HUES6 (cell line): Measurements from ENCODE around the gene STK32C.

ENCODE experiments used
- H3K27ac ChIP-seq: 2 replicates; pipeline ENCODE4 v1.7.0; 2013; ENCODE audit warnings: low read depth, mild to moderate bottlenecking, low read length, inconsistent platforms
- H3K27me3 ChIP-seq: 2 replicates; pipeline ENCODE4 v1.6.1; 2013; ENCODE audit warnings: low read length; ENCODE audit not compliant: control insufficient read depth, insufficient read depth
- H3K36me3 ChIP-seq: 2 replicates; pipeline ENCODE4 v1.6.1; 2013; ENCODE audit warnings: low read length; ENCODE audit not compliant: control insufficient read depth, insufficient read depth
- H3K4me1 ChIP-seq: 2 replicates; pipeline ENCODE4 v1.6.1; 2013; ENCODE audit warnings: low read length; ENCODE audit not compliant: control insufficient read depth, insufficient read depth
- H3K4me3 ChIP-seq: 2 replicates; pipeline ENCODE4 v1.5.1; 2013; ENCODE audit warnings: low read depth, low read length
- H3K9ac ChIP-seq: one replicate; pipeline ENCODE4 v1.6.1; 2013; ENCODE audit warnings: mild to moderate bottlenecking, low read length
- H3K9me3 ChIP-seq: 2 replicates; pipeline ENCODE4 v1.6.1; 2013; ENCODE audit warnings: low read depth, low read length; ENCODE audit not compliant: control insufficient read depth, insufficient read depth

The STK32C gene

DNA sequence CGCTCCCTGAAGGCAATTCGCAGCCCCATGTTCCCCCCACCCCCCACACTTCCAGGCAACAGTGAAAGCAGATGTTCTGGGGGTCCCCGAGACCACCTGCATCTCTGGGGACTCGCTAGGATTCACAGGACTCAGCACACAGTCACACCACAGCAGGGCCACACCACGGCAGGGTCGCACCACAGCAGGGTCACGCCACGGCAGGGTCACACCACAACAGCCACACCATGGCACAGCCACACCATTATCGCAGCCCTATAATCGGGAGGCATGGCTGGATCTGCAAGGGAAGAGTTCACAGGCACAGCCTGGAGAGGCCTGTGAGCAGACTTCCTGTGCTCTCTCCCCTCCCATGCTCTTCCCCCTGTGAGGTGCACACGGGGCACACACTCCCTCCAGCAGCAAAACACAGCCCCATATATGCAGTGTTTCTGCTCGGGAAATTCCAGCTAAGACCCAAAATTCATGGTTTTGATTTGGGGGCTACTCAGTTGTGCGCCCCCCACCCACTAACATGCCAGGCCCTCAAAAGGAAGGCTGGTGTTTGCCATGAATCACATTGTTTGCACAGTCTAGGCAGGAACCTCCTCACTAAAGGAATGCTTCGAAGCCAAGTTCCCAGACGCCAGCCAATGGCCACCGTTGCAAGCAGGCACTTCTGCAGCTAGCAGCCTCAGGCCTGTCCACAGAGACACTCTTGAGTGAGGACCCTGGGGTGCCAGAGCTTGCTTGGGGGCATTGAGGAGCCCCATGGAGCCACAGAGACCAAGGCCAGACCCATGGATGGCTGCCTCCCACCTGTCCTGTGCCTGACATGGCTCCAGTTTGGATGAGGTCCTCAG is 128.0 kb downstream of the STK32C start:
- no peak overlapping the region for H3K4me3 ChIP-seq

DNA sequence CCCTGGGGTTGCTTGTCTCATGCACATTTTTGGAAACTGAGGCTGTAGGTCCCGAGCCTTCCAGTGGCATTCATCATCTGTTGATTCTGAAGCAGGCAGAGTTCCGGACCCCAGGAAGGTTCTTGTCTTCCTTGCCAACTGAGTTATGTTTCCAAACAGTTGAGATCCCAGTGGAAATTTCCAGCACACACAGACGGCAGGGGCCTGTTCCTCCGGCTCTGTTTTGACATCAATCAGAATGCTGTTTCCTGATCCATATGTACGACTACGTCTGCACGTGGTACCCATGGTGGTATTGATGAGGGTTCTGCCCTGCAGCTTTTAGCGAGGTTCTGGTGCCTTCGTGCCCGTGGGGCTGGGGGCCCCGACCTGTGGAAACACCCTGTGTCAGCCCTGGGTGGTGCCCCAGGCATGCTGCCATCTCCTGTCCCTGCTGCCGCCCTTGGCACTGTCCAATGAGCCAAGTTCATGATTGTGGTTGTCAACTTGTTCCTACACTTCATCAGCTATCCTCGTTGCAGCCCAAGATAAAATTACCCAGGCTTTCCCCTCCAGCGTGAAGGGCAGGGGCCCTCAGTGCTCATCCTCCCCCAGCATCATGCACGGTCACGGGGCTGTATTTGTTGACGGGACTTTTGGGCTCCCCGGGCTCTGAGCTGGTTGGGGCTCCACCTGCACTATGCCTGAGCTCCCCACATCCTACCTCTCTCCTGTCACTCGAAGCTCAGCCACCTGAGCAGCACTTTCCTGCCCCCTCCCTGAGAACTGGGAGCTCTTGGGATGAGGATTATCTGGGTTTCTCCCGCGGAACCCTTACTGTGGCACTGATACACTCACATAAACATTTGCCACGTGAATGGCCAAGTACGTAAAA is 128.8 kb downstream of the STK32C start:
- Histone ChIP-seq H3K27ac (no peak overlapping the region), H3K9me3 (no peaks in the 10 kb centered on the region), H3K4me1 (peaks cover 7% of the 10 kb centered on the region)

More for the DNA sequence above, 128.0 kb downstream of the STK32C start:
- H3K27ac ChIP-seq = no peak overlapping the region
- H3K9ac ChIP-seq = no peak overlapping the region
- H3K27me3 ChIP-seq = peaks cover 82% of the 10 kb centered on the region
- H3K9me3 ChIP-seq = no peaks in the 10 kb centered on the region
- peaks cover 7% of the 10 kb centered on the region for H3K4me1 ChIP-seq
- H3K36me3 ChIP-seq = no peaks in the 10 kb centered on the region

DNA sequence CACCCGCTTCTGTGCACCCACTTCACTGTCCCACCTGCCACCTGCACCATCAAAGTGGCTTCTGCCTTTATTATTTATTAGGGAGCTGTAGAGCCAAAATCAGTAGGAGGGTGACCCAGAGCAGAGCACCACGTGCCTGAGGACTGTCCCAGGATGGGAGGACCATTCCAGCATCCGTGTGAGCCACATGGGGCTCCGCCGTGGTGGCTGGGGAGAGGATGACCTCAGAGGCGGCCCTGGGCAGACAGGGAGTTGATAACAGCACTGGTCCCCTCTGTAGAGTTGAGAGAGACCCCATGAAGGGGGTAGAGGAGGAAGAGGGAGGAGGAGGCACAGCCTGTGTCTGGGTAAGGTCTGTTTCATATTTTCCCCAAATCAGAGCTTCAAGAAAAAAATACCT is 129.7 kb downstream of the STK32C start:
- H3K4me3 ChIP-seq = no peak overlapping the region
- H3K27me3 ChIP-seq = peaks cover 65% of the 10 kb centered on the region
- H3K9ac ChIP-seq = no peak overlapping the region
- 0 out of 2 replicates have a peak, but pooled peaks cover 3% of the 10 kb centered on the region for H3K9me3 ChIP-seq
- H3K4me1 ChIP-seq = peaks cover 7% of the 10 kb centered on the region
- H3K27ac ChIP-seq = no peak overlapping the region
- no peaks in the 10 kb centered on the region for H3K36me3 ChIP-seq

More for the DNA sequence above, 128.8 kb downstream of the STK32C start:
- Histone ChIP-seq H3K27me3 (peaks cover 74% of the 10 kb centered on the region), H3K4me3 (no peak overlapping the region), H3K36me3 (no peaks in the 10 kb centered on the region), H3K9ac (no peak overlapping the region)

DNA sequence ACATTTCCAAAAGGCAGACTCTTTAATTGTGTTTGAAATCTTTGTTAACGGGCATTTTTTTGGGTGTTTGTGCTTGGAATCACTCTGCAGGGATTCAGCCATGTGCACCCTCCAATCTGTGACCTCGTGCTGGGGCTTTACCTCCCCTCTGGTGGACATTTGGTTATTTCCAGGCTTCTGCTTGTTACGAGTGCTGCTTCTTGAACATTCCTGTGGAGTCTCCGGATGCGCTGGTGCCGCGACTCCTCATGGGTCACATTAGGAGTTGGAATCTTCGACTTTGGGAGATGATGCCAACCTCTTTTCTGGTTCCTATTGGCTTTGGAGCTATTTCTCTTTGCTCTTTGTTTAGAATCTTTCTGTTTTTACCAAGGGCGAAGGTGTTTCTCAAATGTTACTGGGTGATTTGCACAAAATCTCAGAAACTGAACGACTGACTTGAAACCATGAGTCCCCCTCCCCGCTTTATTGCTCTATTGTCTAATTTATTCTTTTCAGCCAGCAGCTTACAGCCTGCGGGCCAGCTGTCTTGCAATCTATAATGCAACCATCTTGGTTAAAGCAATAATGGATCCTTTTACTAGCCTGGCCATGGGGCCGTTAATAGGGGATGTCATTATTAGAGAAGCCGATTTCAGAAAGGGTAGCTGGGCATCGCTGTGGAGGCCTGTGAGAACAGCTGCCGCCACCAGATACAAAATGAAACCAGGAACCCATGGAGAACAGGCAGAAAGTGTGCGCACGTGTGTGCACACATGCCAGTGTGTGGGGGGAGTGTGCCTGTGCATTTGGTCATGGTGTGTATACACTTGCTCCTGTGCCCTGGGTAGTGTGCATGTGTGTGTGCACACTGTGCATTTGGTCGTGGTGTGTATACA is 130.9 kb downstream of the STK32C start:
- H3K36me3 ChIP-seq = no peaks in the 10 kb centered on the region
- H3K4me3 ChIP-seq = no peak overlapping the region

DNA sequence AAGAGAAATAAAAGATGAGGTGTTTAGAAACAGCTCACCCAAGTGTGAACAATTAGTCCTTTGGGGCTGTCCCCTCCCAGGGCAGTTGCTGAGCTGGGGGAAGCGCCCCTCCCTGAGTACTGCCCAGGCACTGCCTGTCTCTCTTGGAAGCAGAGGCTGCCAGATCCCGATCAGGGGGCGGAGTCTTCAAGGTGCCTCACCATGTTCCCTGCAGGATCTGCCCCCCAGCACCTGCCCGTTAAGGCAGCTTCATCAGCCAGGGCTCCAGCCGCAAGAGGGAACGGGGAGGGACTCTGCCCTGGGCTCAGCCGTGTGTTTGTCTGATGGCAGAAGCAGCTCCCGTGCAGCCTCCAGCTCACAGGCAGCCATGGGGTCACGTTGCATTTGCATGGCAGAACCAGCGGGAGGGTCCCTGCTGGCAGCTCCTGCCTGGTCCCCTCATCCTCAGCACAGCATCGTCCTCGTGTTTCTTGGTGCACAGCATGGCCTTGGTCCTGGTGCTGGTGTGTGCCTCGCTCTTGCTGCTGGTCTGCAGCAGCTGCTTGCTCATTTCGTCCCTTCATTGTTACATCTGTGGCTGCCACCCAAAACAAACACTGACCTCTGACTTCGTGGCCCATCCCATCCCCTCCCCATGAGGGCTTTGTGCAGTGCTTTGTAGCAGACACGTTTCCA is 131.7 kb downstream of the STK32C start:
- Histone ChIP-seq H3K4me1 (peaks cover 7% of the 10 kb centered on the region), H3K9ac (no peak overlapping the region), H3K9me3 (0 out of 2 replicates have a peak, but pooled peaks cover 3% of the 10 kb centered on the region), H3K36me3 (no peaks in the 10 kb centered on the region), H3K27me3 (peaks cover 52% of the 10 kb centered on the region), H3K27ac (no peak overlapping the region), H3K4me3 (peak overlapping the region; percentile 6; the same call in 1 of the 2 replicates)

More for the DNA sequence above, 130.9 kb downstream of the STK32C start:
- Histone ChIP-seq H3K4me1 (peaks cover 7% of the 10 kb centered on the region), H3K9me3 (0 out of 2 replicates have a peak, but pooled peaks cover 3% of the 10 kb centered on the region), H3K27me3 (peaks cover 56% of the 10 kb centered on the region), H3K9ac (no peak overlapping the region), H3K27ac (no peak overlapping the region)

DNA sequence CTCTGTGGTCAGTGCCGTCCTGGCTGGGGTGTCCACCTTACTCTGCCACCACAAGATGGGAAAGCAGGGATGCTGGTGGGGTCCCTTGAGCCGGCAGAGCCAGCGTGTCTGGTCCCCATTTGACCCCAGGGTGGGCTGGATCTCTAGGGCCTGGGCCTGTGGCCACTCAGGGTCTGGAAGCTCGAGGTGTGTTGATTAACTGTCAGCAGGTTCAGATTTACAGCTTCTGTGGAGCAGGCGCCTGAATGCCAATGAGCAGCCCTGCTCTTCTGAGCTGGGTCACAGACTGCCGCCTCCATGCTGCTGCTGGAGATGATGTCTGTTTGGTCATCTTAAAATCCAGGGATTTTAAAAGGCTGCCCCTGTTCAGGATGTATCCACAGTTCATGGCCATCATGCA is 132.3 kb downstream of the STK32C start:
- H3K27me3 ChIP-seq = peaks cover 48% of the 10 kb centered on the region
- no peak overlapping the region for H3K9ac ChIP-seq
- no peak overlapping the region for H3K4me3 ChIP-seq
- peaks cover 7% of the 10 kb centered on the region for H3K4me1 ChIP-seq
- 0 out of 2 replicates have a peak, but pooled peaks cover 3% of the 10 kb centered on the region for H3K9me3 ChIP-seq
- H3K27ac ChIP-seq = no peak overlapping the region
- H3K36me3 ChIP-seq = no peaks in the 10 kb centered on the region

DNA sequence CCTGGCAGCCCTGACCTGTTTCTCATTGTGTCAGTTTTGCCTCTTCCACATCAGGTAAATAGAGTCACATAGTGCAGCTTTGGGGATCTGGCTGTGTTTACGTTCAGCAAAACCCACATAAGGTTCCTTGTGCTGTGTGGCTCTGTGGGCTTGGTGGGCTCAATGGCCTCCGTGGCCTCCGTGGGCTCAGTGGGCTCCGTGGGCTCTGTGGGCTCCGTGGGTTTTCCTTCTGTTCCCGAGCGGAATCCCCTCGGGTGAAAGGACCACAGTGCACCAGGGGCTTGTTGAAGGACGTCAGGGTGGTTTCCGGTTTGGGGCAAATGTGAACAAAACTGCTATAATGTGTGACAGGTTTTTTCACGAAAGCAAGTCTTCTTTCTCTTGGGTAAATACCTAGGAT is 133.5 kb downstream of the STK32C start:
- Histone ChIP-seq H3K4me3 (no peak overlapping the region), H3K27me3 (peaks cover 44% of the 10 kb centered on the region), H3K4me1 (peaks cover 7% of the 10 kb centered on the region), H3K9me3 (0 out of 2 replicates have a peak, but pooled peaks cover 3% of the 10 kb centered on the region), H3K27ac (no peak overlapping the region), H3K9ac (no peak overlapping the region), H3K36me3 (no peaks in the 10 kb centered on the region)

DNA sequence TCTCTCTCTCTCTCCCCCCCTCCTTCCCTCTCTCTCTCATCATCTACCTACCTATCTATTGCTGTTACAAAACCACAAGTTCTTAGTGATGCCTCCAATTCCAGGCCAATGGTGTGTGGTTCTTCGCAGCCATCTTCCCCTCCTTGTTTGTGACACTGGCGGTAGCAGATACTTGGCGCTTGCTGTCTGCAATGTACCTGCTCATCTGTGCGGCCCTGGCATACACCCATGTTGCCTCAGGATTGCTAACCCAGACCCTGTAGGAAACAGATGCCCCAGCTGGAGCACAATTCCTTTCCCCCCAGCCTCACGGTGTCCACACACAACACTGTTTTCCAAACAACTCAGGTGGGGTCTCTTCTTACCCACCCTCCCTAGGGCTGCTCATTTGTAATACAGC is 134.6 kb downstream of the STK32C start:
- Histone ChIP-seq H3K27ac (no peak overlapping the region), H3K4me1 (peaks cover 7% of the 10 kb centered on the region), H3K9ac (no peak overlapping the region), H3K4me3 (no peak overlapping the region), H3K36me3 (no peaks in the 10 kb centered on the region), H3K27me3 (peaks cover 33% of the 10 kb centered on the region), H3K9me3 (0 out of 2 replicates have a peak, but pooled peaks cover 3% of the 10 kb centered on the region)

DNA sequence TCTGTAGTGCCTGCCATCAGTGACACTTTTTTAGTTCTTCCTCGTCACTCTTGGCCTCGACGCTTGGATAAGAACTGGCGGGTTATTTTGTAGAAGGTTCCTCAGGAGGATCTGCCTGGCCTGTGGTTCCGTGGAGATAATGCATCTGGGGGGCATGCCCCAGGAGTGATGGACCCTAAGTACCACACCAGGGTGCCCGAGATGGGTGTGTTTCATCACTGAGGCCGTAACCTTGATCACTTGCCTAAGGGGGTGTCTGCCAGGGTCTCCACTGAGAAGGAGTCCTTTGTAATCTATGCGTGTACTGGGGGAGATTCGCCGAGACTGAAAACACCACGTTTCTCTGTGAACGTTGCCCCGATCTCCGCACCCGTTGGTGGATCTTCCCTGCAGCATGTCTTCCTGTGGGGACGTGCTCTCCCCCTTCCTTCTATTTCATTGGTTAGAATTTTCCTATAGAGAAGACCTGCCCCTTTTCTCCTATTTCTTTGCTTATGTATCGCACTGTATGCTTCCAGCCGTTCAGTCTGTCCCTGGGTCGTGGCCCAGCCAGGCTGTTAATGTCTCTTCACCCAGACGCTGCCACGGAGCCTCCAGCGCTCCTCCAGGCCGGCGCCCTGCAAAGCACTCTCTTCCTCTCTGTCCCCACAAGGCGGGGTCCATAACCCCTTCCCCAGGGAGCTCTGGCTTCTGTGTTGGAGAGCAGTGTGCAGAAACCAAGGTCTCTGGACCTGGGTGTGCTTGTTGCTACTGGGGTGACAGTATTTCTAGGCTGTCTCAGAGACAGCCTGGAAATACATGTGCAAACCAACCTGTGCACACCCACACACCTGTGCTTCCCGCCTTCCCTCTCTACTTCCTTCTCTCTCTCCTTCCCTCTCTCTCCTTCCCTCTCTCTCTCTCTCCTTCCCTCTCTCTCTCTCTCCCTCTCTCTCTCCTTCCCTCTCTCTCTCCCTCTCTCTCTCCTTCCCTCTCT is 135.4 kb downstream of the STK32C start:
- no peak overlapping the region for H3K4me3 ChIP-seq
- H3K27me3 ChIP-seq = peaks cover 26% of the 10 kb centered on the region
- H3K4me1 ChIP-seq = peaks cover 7% of the 10 kb centered on the region
- H3K9ac ChIP-seq = no peak overlapping the region
- no peak overlapping the region for H3K27ac ChIP-seq
- no peaks in the 10 kb centered on the region for H3K36me3 ChIP-seq
- H3K9me3 ChIP-seq = 0 out of 2 replicates have a peak, but pooled peaks cover 3% of the 10 kb centered on the region
